Measurements from ENCODE around the gene HOXD11. TPM values are rescaled to one million over a fixed set of nuclear protein-coding genes. Genes with fewer than 3 reads are reported as not detected.

The HOXD11 gene
- total and polyA plus RNA-seq, 2 of the 4 experiments (the other 2 are of a cell fraction): not detected

GRCh38 chr2:176088937-176089842 lies 17.9 kb upstream of the HOXD11 start:
- H3K36me3 ChIP-seq (ENCODE audit: control insufficient read depth, insufficient read depth, low read length): no peaks in the 10 kb centered on the region
- intact Hi-C loops (cut with micrococcal nuclease): loop anchor here (1.0 to 2.0 kb wide), 3 partner anchors 399 to 723 kb away; no protein-coding TSS in a partner anchor
- H3K18ac ChIP-seq (ENCODE audit: low read depth, low read length): no peak overlapping the region
- DNase-seq (no peak), ATAC-seq (ENCODE audit: low read depth) (no peak)
- no peak overlapping the region for H3K27ac ChIP-seq (ENCODE audit: insufficient read depth, low read length)
- H3K9ac ChIP-seq (ENCODE audit: low read depth, low read length): no peak overlapping the region
- no peak overlapping the region for H4K8ac ChIP-seq (ENCODE audit: low read depth in 2 of 2, low read length in 2 of 2)
- in situ Hi-C loops (cut with MboI; ENCODE audit: low sequenced_read_pairs): loop anchor here (25.0 kb wide), 2 partner anchors 1052 to 1352 kb away; no protein-coding TSS in a partner anchor
- WGBS, 2 experiments (ENCODE audit: extremely low coverage in 2 of 2, insufficient read length in 1 of 2): 5% methylated on average over 4 of the region's 6 CpGs; no CpG with 5 or more reads in 1 of the 2 experiments
- no peak overlapping the region for H3K14ac ChIP-seq (replicated peaks; ENCODE audit: low read depth, low read length)
- H2BK120ac ChIP-seq (ENCODE audit: low read depth, low read length): no peak overlapping the region
- H2AFZ ChIP-seq (replicated peaks; ENCODE audit: low read length, poor library complexity): no peak overlapping the region
- H2AK9ac ChIP-seq (replicated peaks; ENCODE audit: low read depth, low read length, poor library complexity): no peak overlapping the region
- CTCF ChIA-PET: interaction anchor here (1.5 to 2.5 kb wide), 2 partner anchors 9 to 399 kb away, joined by 8 to 9 read pairs; no protein-coding TSS in a partner anchor
- H3K4me1 ChIP-seq (ENCODE audit: control insufficient read depth, insufficient read depth, low read length): no peaks in the 10 kb centered on the region
- H3K27me3 ChIP-seq (ENCODE audit: control insufficient read depth, insufficient read depth, low read length): peaks cover 88% of the 10 kb centered on the region
- POLR2A ChIA-PET (ENCODE audit: unreplicated experiment): no interaction called here
- H3K23ac ChIP-seq (ENCODE audit: low read depth, low read length): no peak overlapping the region
- no peak overlapping the region for H3K4ac ChIP-seq (ENCODE audit: low read depth, low read length)
- no peak overlapping the region for H4K91ac ChIP-seq (ENCODE audit: insufficient read depth, low read depth, low read length)
- H3K4me3 ChIP-seq (ENCODE audit: insufficient read depth, low read depth, low read length): no peak overlapping the region
- H2BK15ac ChIP-seq (ENCODE audit: low read depth, low read length): no peak overlapping the region
- H3K79me1 ChIP-seq (ENCODE audit: low read depth in 1 of 2, low read length in 2 of 2): no peaks in the 10 kb centered on the region
- H3K9me1 ChIP-seq (ENCODE audit: insufficient read depth, low read length): no peaks in the 10 kb centered on the region
- H2BK20ac ChIP-seq (ENCODE audit: low read depth, low read length): no peak overlapping the region
- no peak overlapping the region for H2BK5ac ChIP-seq (ENCODE audit: low read depth, low read length, poor library complexity, severe bottlenecking)
- H3K4me2 ChIP-seq (ENCODE audit: low read depth, low read length): no peak overlapping the region
- dilution Hi-C loops (cut with HindIII; ENCODE audit: low sequenced_read_pairs, unreplicated experiment): no loop called here
- peaks cover 15% of the 10 kb centered on the region for H3K9me3 ChIP-seq (ENCODE audit: control insufficient read depth, insufficient read depth, low read length)
- H2AK5ac ChIP-seq (ENCODE audit: low read depth, low read length): no peak overlapping the region
- no peaks in the 10 kb centered on the region for H4K20me1 ChIP-seq (ENCODE audit: insufficient read depth, low read length)
- no peak overlapping the region for H4K5ac ChIP-seq (ENCODE audit: low read depth, low read length)
- no TSS peak for BruUV-seq (replicated peaks)
- H3K56ac ChIP-seq (ENCODE audit: extremely low read depth, insufficient read depth, low read length): no peak overlapping the region
- TF ChIP-seq FOS (IDR thresholded peaks at IDR 0.05; ENCODE audit: low read depth, low read length) (no peak), RAD21 (IDR thresholded peaks at IDR 0.05; ENCODE audit: low read length) (no peak), CEBPB (IDR thresholded peaks at IDR 0.05; ENCODE audit: low read depth, low read length) (no peak), POLR2A (IDR thresholded peaks at IDR 0.05; ENCODE audit: low read depth, low read length) (no peak), MAZ (IDR thresholded peaks at IDR 0.05; ENCODE audit: borderline replicate concordance, low read depth, low read length) (no peak), SMC3 (IDR thresholded peaks at IDR 0.05; ENCODE audit: low read depth, low read length) (no peak), RCOR1 (IDR thresholded peaks at IDR 0.05; ENCODE audit: insufficient replicate concordance, low read length) (no peak), CTCF (conservative IDR thresholded peaks at IDR 0.05; ENCODE audit: low read depth, low read length) (no peak), CHD1 (IDR thresholded peaks at IDR 0.05; ENCODE audit: low read depth, low read length) (no peak), MXI1 (IDR thresholded peaks at IDR 0.05; ENCODE audit: borderline replicate concordance, low read depth, low read length) (no peak), MAFK (IDR thresholded peaks at IDR 0.05; ENCODE audit: low read depth, low read length) (no peak), USF2 (IDR thresholded peaks at IDR 0.05; ENCODE audit: low read depth, low read length) (no peak), BHLHE40 (IDR thresholded peaks at IDR 0.05; ENCODE audit: low read depth, low read length) (no peak), ELK1 (IDR thresholded peaks at IDR 0.05; ENCODE audit: borderline replicate concordance, low read depth, low read length) (no peak)
